Vagina (tissue), 2 donors: ENCODE results near the gene DPY19L1. TPM values are rescaled to one million over a fixed set of nuclear protein-coding genes. Genes with fewer than 3 reads are reported as not detected.
"Not testable (repeated sequence)": the region's sequence is repeated elsewhere in the genome, so short reads cannot be mapped to it uniquely, and the experiment has no call there.

Experiments
- DNase-seq, 2 donors: peaks; one replicate each; pipeline ENCODE4 v3.0.0-alpha.2; 2017; ENCODE audit errors: extremely low spot score in 2 of 2
- H3K27ac ChIP-seq: fragments of 200-600 bp; sonication (generic); one replicate; pipeline ENCODE4 v1.5.1; 2019
- H3K27me3 ChIP-seq: fragments of 200-600 bp; sonication (generic); one replicate; pipeline ENCODE4 v1.5.1; 2019
- H3K36me3 ChIP-seq, 2 donors: fragments of 200-600 bp; sonication (generic); one replicate each; pipeline ENCODE4 v1.5.1; 2017 to 2019
- H3K4me1 ChIP-seq: fragments of 200-600 bp; sonication (generic); one replicate; pipeline ENCODE4 v1.5.1; 2019
- H3K4me3 ChIP-seq, 2 donors: fragments of 200-600 bp; sonication (generic); 1 replicate in 1 of 2; 2 replicates in 1 of 2; pipeline ENCODE4 v1.5.1; 2016 to 2019
- H3K9me3 ChIP-seq: fragments of 200-600 bp; sonication (generic); one replicate; pipeline ENCODE4 v1.5.1; 2019
- CTCF ChIP-seq, 3 experiments: fragments of 450-650 bp in 2 of 3; fragments of 200-600 bp in 1 of 3; sonication (generic) in 1 of 3; IDR thresholded peaks; one replicate each; pipeline ENCODE4 v1.5.1; 2017 to 2019; ENCODE audit warnings: antibody characterized with exemption in 3 of 3, mild to moderate bottlenecking in 2 of 3, moderate library complexity in 2 of 3
- POLR2A ChIP-seq, 2 donors: fragments of 450-650 bp; IDR thresholded peaks; one replicate each; pipeline ENCODE4 v1.6.1; 2017; ENCODE audit warnings: antibody characterized with exemption in 2 of 2, mild to moderate bottlenecking in 2 of 2, moderate library complexity in 2 of 2
- POLR2AphosphoS5 ChIP-seq, 2 donors: sonication (generic); formaldehyde crosslinking; IDR thresholded peaks; one replicate each; pipeline ENCODE4 v1.9.0; 2017; ENCODE audit warnings: antibody characterized with exemption in 2 of 2, mild to moderate bottlenecking in 2 of 2, low read depth in 1 of 2; ENCODE audit not compliant: insufficient read depth in 1 of 2
- intact Hi-C: fragments of 100-400 bp; cut with DNase I; formaldehyde crosslinking; loops from one replicate; pipeline ENCODE4 v1.15.1; 2023
- total RNA-seq: library from RNA; depleted of rRNA; stranded (reverse); fragments of >200 nt; gene quantifications from one replicate; pipeline ENCODE4 v1.2.3, GENCODE V29; 2016

Gene DPY19L1
- total RNA-seq, 1 donor from 2014 or later, result 11.3 TPM

- intact Hi-C loops, result no loop called here
- Histone ChIP-seq H3K36me3 (no peaks in the 10 kb centered on the region), H3K4me1 (no peaks in the 10 kb centered on the region), H3K27me3 (no peaks in the 10 kb centered on the region), H3K9me3 (no peaks in the 10 kb centered on the region), H3K4me3 (no peak overlapping the region), H3K27ac (no peak overlapping the region)
- DNase-seq, result no peak
- TF ChIP-seq CTCF (IDR thresholded peaks at IDR 0.05) (no peak), POLR2A (IDR thresholded peaks at IDR 0.05) (no peak), POLR2AphosphoS5 (IDR thresholded peaks at IDR 0.05; ENCODE audit: insufficient read depth in 1 of 2, low read depth in 1 of 2) (no peak)
These were observed 109.2 kb downstream of the DPY19L1 start for GRCh38 chr7:34928052-34928451.

- intact Hi-C loops, DNase-seq, H3K4me3 ChIP-seq: not testable (repeated sequence)
These were observed 116.8 kb downstream of the DPY19L1 start for GRCh38 chr7:34920470-34920869.

GRCh38 chr7:34919038-34919437 lies 118.2 kb downstream of the DPY19L1 start:
- H3K4me3 ChIP-seq, H3K9me3 ChIP-seq, H3K4me1 ChIP-seq, DNase-seq, H3K27me3 ChIP-seq, H3K36me3 ChIP-seq, H3K27ac ChIP-seq, intact Hi-C loops: not testable (repeated sequence)

More at GRCh38 chr7:34920470-34920869, 116.8 kb downstream of the DPY19L1 start:
- H3K9me3 ChIP-seq, H3K27ac ChIP-seq, H3K27me3 ChIP-seq, H3K4me1 ChIP-seq, H3K36me3 ChIP-seq: not testable (repeated sequence)

- H3K4me1 ChIP-seq, H3K4me3 ChIP-seq, intact Hi-C loops, DNase-seq, H3K9me3 ChIP-seq, H3K27me3 ChIP-seq, H3K27ac ChIP-seq, H3K36me3 ChIP-seq: not testable (repeated sequence)
These were observed 119.0 kb downstream of the DPY19L1 start for GRCh38 chr7:34918198-34918861.

- H3K27ac ChIP-seq, intact Hi-C loops, H3K4me3 ChIP-seq, H3K4me1 ChIP-seq, H3K9me3 ChIP-seq, H3K27me3 ChIP-seq, DNase-seq, H3K36me3 ChIP-seq: not testable (repeated sequence)
These were observed 119.8 kb downstream of the DPY19L1 start for GRCh38 chr7:34917515-34917914.

GRCh38 chr7:34916267-34916666 lies 121.0 kb downstream of the DPY19L1 start:
- no peak for TF ChIP-seq POLR2AphosphoS5 (IDR thresholded peaks at IDR 0.05; ENCODE audit: insufficient read depth in 1 of 2, low read depth in 1 of 2)
- TF ChIP-seq CTCF (IDR thresholded peaks at IDR 0.05), result no peak
- TF ChIP-seq POLR2A (IDR thresholded peaks at IDR 0.05), result no peak

GRCh38 chr7:34912236-34912635 lies 125.0 kb downstream of the DPY19L1 start:
- Histone ChIP-seq H3K4me1 (no peaks in the 10 kb centered on the region), H3K27me3 (no peaks in the 10 kb centered on the region), H3K36me3 (no peaks in the 10 kb centered on the region), H3K4me3 (no peak overlapping the region), H3K27ac (no peak overlapping the region), H3K9me3 (no peaks in the 10 kb centered on the region)
- no peak for TF ChIP-seq POLR2AphosphoS5 (IDR thresholded peaks at IDR 0.05; ENCODE audit: insufficient read depth in 1 of 2, low read depth in 1 of 2)
- TF ChIP-seq CTCF (IDR thresholded peaks at IDR 0.05), result no peak
- no peak for TF ChIP-seq POLR2A (IDR thresholded peaks at IDR 0.05)
- DNase-seq, result no peak
- intact Hi-C loops, result no loop called here

More at GRCh38 chr7:34916267-34916666, 121.0 kb downstream of the DPY19L1 start:
- Histone ChIP-seq H3K9me3 (no peaks in the 10 kb centered on the region), H3K27me3 (no peaks in the 10 kb centered on the region), H3K4me1 (no peaks in the 10 kb centered on the region), H3K36me3 (no peaks in the 10 kb centered on the region), H3K27ac (no peak overlapping the region), H3K4me3 (no peak overlapping the region)
- intact Hi-C loops, result no loop called here
- no peak for DNase-seq

GRCh38 chr7:34906266-34906850 lies 130.9 kb downstream of the DPY19L1 start:
- H3K36me3 ChIP-seq, H3K9me3 ChIP-seq, H3K27me3 ChIP-seq, H3K4me3 ChIP-seq, intact Hi-C loops, DNase-seq, H3K27ac ChIP-seq, H3K4me1 ChIP-seq: not testable (repeated sequence)
